Measurements from ENCODE around the gene FCRL1. TPM values are rescaled to one million over a fixed set of nuclear protein-coding genes. Genes with fewer than 3 reads are reported as not detected.

FCRL1 gene
- total and polyA plus RNA-seq, 2 donors (not counting 3 experiments of a cell fraction or from before 2014, with no cell fraction given) = not detected

DNA sequence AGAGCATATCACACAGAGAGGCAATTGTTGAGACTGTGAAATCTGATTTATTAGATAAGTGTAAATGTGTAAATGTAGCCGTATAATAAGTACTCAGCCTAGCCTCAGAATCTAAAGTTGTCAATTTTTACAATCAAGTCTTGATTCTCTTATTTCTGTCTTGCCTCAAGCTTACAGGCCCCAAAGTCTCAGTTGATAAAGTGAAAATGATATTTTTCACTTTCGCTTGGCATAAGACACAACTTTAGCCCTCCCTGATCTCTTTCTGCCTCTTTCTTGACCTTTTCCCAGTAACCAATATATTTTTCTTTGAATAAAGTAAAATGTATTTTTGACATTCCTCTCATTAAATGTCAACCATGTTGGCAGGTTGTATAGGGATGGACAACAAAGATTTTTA is 11.0 kb upstream of the FCRL1 start:
- Histone ChIP-seq H3K4me1 (ENCODE audit: control insufficient read depth, extremely low read depth, insufficient read depth, low read length) (no peaks in the 10 kb centered on the region), H4K20me1 (replicated peaks; ENCODE audit: control insufficient read depth, extremely low read depth, insufficient read depth, low read length) (no peaks in the 10 kb centered on the region), H2AFZ (ENCODE audit: low read depth, low read length) (no peak overlapping the region), H3K27me3 (ENCODE audit: control insufficient read depth in 2 of 2, insufficient read depth in 2 of 2, low read length in 2 of 2) (no peaks in the 10 kb centered on the region), H3K4me2 (ENCODE audit: insufficient read depth, low read length) (no peak overlapping the region), H3K4me3 (replicated peaks in 1 of 3; ENCODE audit: insufficient read depth in 1 of 3, low read depth in 1 of 3, low read length in 3 of 3) (no peak overlapping the region), H3K9me1 (replicated peaks; ENCODE audit: control insufficient read depth, extremely low read depth, insufficient read depth, low read length) (no peaks in the 10 kb centered on the region), H3K27ac (ENCODE audit: insufficient read depth, low read depth, low read length) (no peak overlapping the region), H3K36me3 (ENCODE audit: control insufficient read depth in 2 of 2, extremely low read depth in 1 of 2, insufficient read depth in 2 of 2, low read length in 2 of 2) (no peaks in the 10 kb centered on the region), H3K9ac (replicated peaks; ENCODE audit: extremely low read depth, insufficient read depth, low read length) (no peak overlapping the region), H3K79me2 (ENCODE audit: control insufficient read depth, insufficient read depth, low read length) (no peaks in the 10 kb centered on the region), H3K9me3 (replicated peaks; ENCODE audit: control insufficient read depth, insufficient read depth, low read length) (no peaks in the 10 kb centered on the region)
- BruUV-seq (replicated peaks) = no TSS peak
- no peak for DNase-seq (ENCODE audit: low read depth, low spot score)
- ChIA-PET POLR2A (no interaction called here), CTCF (no interaction called here)
- FAIRE-seq = no peak
- dilution Hi-C loops (cut with MboI; ENCODE audit: extremely low pct_ligation_motif_present, low sequenced_read_pairs) (no loop called here), intact Hi-C loops (cut with micrococcal nuclease) (no loop called here)
- no peak for TF ChIP-seq GATA2 (IDR thresholded peaks at IDR 0.05; ENCODE audit: insufficient read depth, insufficient read length, low read depth, low read length)
- TF ChIP-seq MYC (IDR thresholded peaks at IDR 0.05; ENCODE audit: low read depth, low read length) = no peak
- TF ChIP-seq JUN (IDR thresholded peaks at IDR 0.05; ENCODE audit: borderline replicate concordance, insufficient read depth, insufficient read length, low read depth) = no peak
- no peak for TF ChIP-seq EZH2 (IDR thresholded peaks at IDR 0.05; ENCODE audit: borderline replicate concordance, low read depth, low read length, severe bottlenecking)
- TF ChIP-seq CTCF (IDR thresholded peaks at IDR 0.05; ENCODE audit: extremely low read depth in 1 of 2, insufficient read depth in 1 of 2, low read depth in 1 of 2, low read length in 2 of 2) = no peak

DNA sequence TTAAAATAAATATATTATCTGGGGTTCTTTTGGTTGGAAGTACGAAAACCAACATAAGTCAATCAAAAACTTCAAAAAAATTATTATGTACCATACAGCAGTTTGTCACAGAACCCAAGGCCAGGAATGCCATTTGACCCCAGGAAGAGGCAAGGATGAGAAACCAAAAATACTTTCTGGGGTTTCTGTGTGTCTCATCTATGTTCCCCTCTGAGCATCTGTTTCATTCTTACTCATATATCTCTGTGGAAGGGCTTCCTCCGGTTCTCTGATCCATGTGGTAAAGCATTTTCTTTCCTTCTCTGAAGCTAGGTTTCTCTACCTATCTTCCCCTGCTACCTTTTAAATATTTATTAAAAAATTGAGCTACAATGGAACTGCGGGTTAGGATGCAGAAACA is 9.8 kb upstream of the FCRL1 start:
- ChIA-PET POLR2A (no interaction called here), CTCF (no interaction called here)
- no peak for TF ChIP-seq EZH2 (IDR thresholded peaks at IDR 0.05; ENCODE audit: borderline replicate concordance, low read depth, low read length, severe bottlenecking)
- TF ChIP-seq MAX (IDR thresholded peaks at IDR 0.05; ENCODE audit: insufficient read depth, insufficient read length) = no peak
- no peak for TF ChIP-seq CTCF (IDR thresholded peaks at IDR 0.05; ENCODE audit: extremely low read depth in 1 of 2, insufficient read depth in 1 of 2, low read depth in 1 of 2, low read length in 2 of 2)
- no peak for TF ChIP-seq GATA2 (IDR thresholded peaks at IDR 0.05; ENCODE audit: insufficient read depth, insufficient read length, low read depth, low read length)
- TF ChIP-seq JUN (IDR thresholded peaks at IDR 0.05; ENCODE audit: borderline replicate concordance, insufficient read depth, insufficient read length, low read depth) = no peak
- TF ChIP-seq MYC (IDR thresholded peaks at IDR 0.05; ENCODE audit: low read depth, low read length) = no peak
- no peak for TF ChIP-seq FOS (IDR thresholded peaks at IDR 0.05; ENCODE audit: borderline replicate concordance, insufficient read depth, low read length)
- TF ChIP-seq POLR2AphosphoS5 (IDR thresholded peaks at IDR 0.05; ENCODE audit: insufficient read depth, low read depth, low read length) = no peak
- H3K9me1 ChIP-seq (replicated peaks; ENCODE audit: control insufficient read depth, extremely low read depth, insufficient read depth, low read length) = no peaks in the 10 kb centered on the region
- H3K36me3 ChIP-seq (ENCODE audit: control insufficient read depth in 2 of 2, extremely low read depth in 1 of 2, insufficient read depth in 2 of 2, low read length in 2 of 2) = no peaks in the 10 kb centered on the region
- no peak overlapping the region for H3K4me3 ChIP-seq (replicated peaks in 1 of 3; ENCODE audit: insufficient read depth in 1 of 3, low read depth in 1 of 3, low read length in 3 of 3)
- no TSS peak for BruUV-seq (replicated peaks)
- H3K9ac ChIP-seq (replicated peaks; ENCODE audit: extremely low read depth, insufficient read depth, low read length) = no peak overlapping the region
- no peak overlapping the region for H3K4me2 ChIP-seq (ENCODE audit: insufficient read depth, low read length)
- H3K4me1 ChIP-seq (ENCODE audit: control insufficient read depth, extremely low read depth, insufficient read depth, low read length) = no peaks in the 10 kb centered on the region
- FAIRE-seq = no peak
- no peaks in the 10 kb centered on the region for H3K27me3 ChIP-seq (ENCODE audit: control insufficient read depth in 2 of 2, insufficient read depth in 2 of 2, low read length in 2 of 2)
- no peaks in the 10 kb centered on the region for H4K20me1 ChIP-seq (replicated peaks; ENCODE audit: control insufficient read depth, extremely low read depth, insufficient read depth, low read length)
- no peak for DNase-seq (ENCODE audit: low read depth, low spot score)
- H3K27ac ChIP-seq (ENCODE audit: insufficient read depth, low read depth, low read length) = no peak overlapping the region
- H2AFZ ChIP-seq (ENCODE audit: low read depth, low read length) = no peak overlapping the region
- intact Hi-C loops (cut with micrococcal nuclease) (no loop called here), dilution Hi-C loops (cut with MboI; ENCODE audit: extremely low pct_ligation_motif_present, low sequenced_read_pairs) (no loop called here)
- no peaks in the 10 kb centered on the region for H3K9me3 ChIP-seq (replicated peaks; ENCODE audit: control insufficient read depth, insufficient read depth, low read length)
- no peaks in the 10 kb centered on the region for H3K79me2 ChIP-seq (ENCODE audit: control insufficient read depth, insufficient read depth, low read length)
